HepG2 (cell line): ENCODE data around the gene CAPN10. TPM values are rescaled to one million over a fixed set of nuclear protein-coding genes. Genes with fewer than 3 reads are reported as not detected.

ENCODE experiments used
- AGO1 ChIP-seq: fragments of 200-400 bp; formaldehyde crosslinking; IDR thresholded peaks from 2 replicates; pipeline ENCODE4 v1.6.1; 2017; ENCODE audit warnings: mild to moderate bottlenecking, low read depth, low read length, moderate library complexity; ENCODE audit not compliant: poor library complexity, severe bottlenecking
- ELF4 ChIP-seq: sonication (generic); formaldehyde crosslinking; IDR thresholded peaks from 2 replicates; pipeline ENCODE4 v1.5.0; 2020; ENCODE audit warnings: missing genetic modification reagents, mild to moderate bottlenecking, moderate library complexity, borderline replicate concordance
- EP300 ChIP-seq, 3 experiments: sonication (generic) in 1 of 3; formaldehyde crosslinking in 1 of 3; IDR thresholded peaks; 2 replicates each; pipeline versions ENCODE4 v1.5.1 to v1.6.1; 2011 to 2020; ENCODE audit warnings: low read depth in 2 of 3, low read length in 2 of 3, borderline replicate concordance in 1 of 3, improper control_type of control experiment in 1 of 3, mild to moderate bottlenecking in 1 of 3, missing genetic modification reagents in 1 of 3, moderate library complexity in 1 of 3
- FOXA3 ChIP-seq: IDR thresholded peaks from 2 replicates; pipeline ENCODE4 v1.6.1; 2016; ENCODE audit warnings: missing genetic modification reagents, missing compliant biosample characterization
- HIVEP1 ChIP-seq: sonication (generic); formaldehyde crosslinking; IDR thresholded peaks from 2 replicates; pipeline ENCODE4 v1.4.0; 2020; ENCODE audit warnings: mild to moderate bottlenecking, missing genetic modification reagents
- NR2F6 ChIP-seq, 2 experiments: IDR thresholded peaks; 2 replicates each; pipeline ENCODE4 v1.6.1; 2016; ENCODE audit warnings: antibody characterized with exemption in 1 of 2, mild to moderate bottlenecking in 1 of 2
- PCBP2 ChIP-seq: fragments of 200-400 bp; formaldehyde crosslinking; optimal IDR thresholded peaks from 2 replicates; pipeline ENCODE3; 2018; ENCODE audit warnings: low read length, low read depth; ENCODE audit not compliant: poor library complexity, severe bottlenecking
- SRY ChIP-seq: sonication (generic); formaldehyde crosslinking; IDR thresholded peaks from 2 replicates; pipeline ENCODE4 v1.8.0; 2022; ENCODE audit warnings: mild to moderate bottlenecking, missing genetic modification reagents
- SUZ12 ChIP-seq: fragments of 150-350 bp; IDR thresholded peaks from 2 replicates; pipeline ENCODE4 v1.6.1; 2014; ENCODE audit warnings: low read depth, low read length
- ZFX ChIP-seq: sonication (generic); formaldehyde crosslinking; IDR thresholded peaks from 2 replicates; pipeline ENCODE4 v1.4.0; 2020; ENCODE audit warnings: mild to moderate bottlenecking, low read depth, missing genetic modification reagents, moderate library complexity
- ZNF292 ChIP-seq: sonication (generic); formaldehyde crosslinking; IDR thresholded peaks from 2 replicates; pipeline ENCODE4 v1.8.1; 2022; ENCODE audit warnings: mild to moderate bottlenecking, low read depth, missing genetic modification reagents, borderline replicate concordance
- ZNF33B ChIP-seq: sonication (generic); formaldehyde crosslinking; IDR thresholded peaks from 2 replicates; pipeline ENCODE4 v1.5.1; 2020; ENCODE audit warnings: mild to moderate bottlenecking, missing genetic modification reagents
- ZNF501 ChIP-seq: sonication (generic); formaldehyde crosslinking; IDR thresholded peaks from 2 replicates; pipeline ENCODE4 v1.5.1; 2020; ENCODE audit warnings: mild to moderate bottlenecking, moderate library complexity, missing genetic modification reagents
- ZNF543 ChIP-seq: sonication (generic); formaldehyde crosslinking; IDR thresholded peaks from 2 replicates; pipeline ENCODE4 v1.4.0; 2020; ENCODE audit warnings: mild to moderate bottlenecking, missing genetic modification reagents
- polyA plus RNA-seq, 8 experiments: library from polyadenylated mRNA; depleted of rRNA in 3 of 8; stranded (reverse) in 7 of 8; unstranded in 1 of 8; fragments of >200 nt; fragmentation: Illumina TruSeq in 4 of 8; extraction: Trizol in 4 of 8; gene quantifications; 2 replicates each; pipeline versions ENCODE4 v1.2.1 to v1.2.3, GENCODE V29; 2011 to 2016; ENCODE audit warnings: low read depth in 4 of 8, missing spikeins in 1 of 8, mixed read lengths in 1 of 8; ENCODE audit not compliant: insufficient read depth in 1 of 8
- total RNA-seq, 5 experiments: library from RNA; depleted of rRNA; stranded (reverse); fragments of >200 nt; fragmentation: Illumina TruSeq; extraction: Trizol; gene quantifications; 2 replicates each; pipeline ENCODE4 v1.2.3, GENCODE V29; 2016; ENCODE audit warnings: low read depth in 1 of 5
- TF ChIP-seq, protein P1 (sequence below): sonication (generic); formaldehyde crosslinking; IDR thresholded peaks from 2 replicates; pipeline ENCODE4 v1.4.0; 2020; ENCODE audit warnings: missing genetic modification reagents, borderline replicate concordance
- TF ChIP-seq, protein P2 (sequence below): sonication (generic); formaldehyde crosslinking; IDR thresholded peaks from 2 replicates; pipeline ENCODE4 v1.4.0; 2020; ENCODE audit warnings: low read depth, mild to moderate bottlenecking, missing genetic modification reagents
- TF ChIP-seq, protein P3 (sequence below): sonication (generic); formaldehyde crosslinking; IDR thresholded peaks from 2 replicates; pipeline ENCODE4 v1.5.1; 2020; ENCODE audit warnings: missing genetic modification reagents, mild to moderate bottlenecking, borderline replicate concordance
- TF ChIP-seq, protein P4 (sequence below): sonication (generic); formaldehyde crosslinking; IDR thresholded peaks from 2 replicates; pipeline ENCODE4 v1.4.0; 2020; ENCODE audit warnings: missing genetic modification reagents
- TF ChIP-seq, protein P5 (sequence below): sonication (generic); formaldehyde crosslinking; IDR thresholded peaks from 2 replicates; pipeline ENCODE4 v1.8.1; 2023; ENCODE audit warnings: missing genetic modification reagents, mild to moderate bottlenecking, borderline replicate concordance
- TF ChIP-seq, protein P6 (sequence below): sonication (generic); formaldehyde crosslinking; IDR thresholded peaks from 2 replicates; pipeline ENCODE4 v1.9.0; 2022; ENCODE audit warnings: missing genetic modification reagents, mild to moderate bottlenecking, borderline replicate concordance

CAPN10 gene
- total and polyA plus RNA-seq, 2 of the 13 experiments (the other 11 are each of a cell fraction or from before 2014, with no cell fraction given), result 27.6 to 32.4 TPM

DNA sequence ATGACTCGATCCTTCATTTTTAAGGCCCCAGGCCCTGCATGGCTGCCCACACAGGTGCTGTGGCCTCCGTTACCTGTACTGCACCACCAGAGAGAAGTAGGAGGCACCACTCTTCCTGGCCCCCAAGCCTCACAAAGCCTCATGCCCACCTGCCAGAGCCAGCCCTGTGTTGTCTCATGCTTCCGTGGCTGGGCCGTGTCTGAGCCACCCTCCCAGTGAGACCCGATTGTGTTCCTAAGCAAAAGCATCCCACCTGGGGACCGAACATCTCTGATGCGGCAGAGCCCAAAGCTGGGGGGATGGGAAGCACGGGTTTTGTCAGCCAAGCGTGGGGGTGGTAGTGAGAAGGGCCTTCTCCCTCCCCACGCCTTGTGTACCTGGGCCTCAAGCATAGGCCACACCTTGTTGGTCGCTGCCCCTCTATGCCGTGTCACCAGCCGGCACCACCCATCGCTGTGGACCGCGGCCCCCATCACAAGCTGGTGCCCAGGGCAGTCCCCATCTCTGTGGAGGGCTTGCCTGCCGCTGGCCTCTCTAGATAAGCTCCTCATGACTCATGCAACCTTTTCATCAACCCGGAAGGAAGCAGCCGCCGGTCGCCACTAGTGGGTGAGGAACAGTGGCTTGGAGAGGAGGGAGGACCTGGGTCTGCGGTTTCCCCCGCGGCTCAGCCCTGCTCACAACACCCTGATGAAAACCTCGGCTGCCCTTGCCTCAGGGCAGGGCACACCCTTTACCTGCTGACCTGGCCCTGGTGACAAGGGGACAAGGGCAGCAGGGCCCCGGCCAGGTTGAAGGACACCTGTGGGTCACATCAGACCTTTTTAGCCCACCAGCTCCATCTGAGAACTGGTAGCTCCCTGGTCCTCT is 21.0 kb upstream of the CAPN10 start (continued):
- TF ChIP-seq, protein P1, sequence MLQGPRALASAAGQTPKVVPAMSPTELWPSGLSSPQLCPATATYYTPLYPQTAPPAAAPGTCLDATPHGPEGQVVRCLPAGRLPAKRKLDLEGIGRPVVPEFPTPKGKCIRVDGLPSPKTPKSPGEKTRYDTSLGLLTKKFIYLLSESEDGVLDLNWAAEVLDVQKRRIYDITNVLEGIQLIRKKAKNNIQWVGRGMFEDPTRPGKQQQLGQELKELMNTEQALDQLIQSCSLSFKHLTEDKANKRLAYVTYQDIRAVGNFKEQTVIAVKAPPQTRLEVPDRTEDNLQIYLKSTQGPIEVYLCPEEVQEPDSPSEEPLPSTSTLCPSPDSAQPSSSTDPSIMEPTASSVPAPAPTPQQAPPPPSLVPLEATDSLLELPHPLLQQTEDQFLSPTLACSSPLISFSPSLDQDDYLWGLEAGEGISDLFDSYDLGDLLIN (CRISPR knock-in tag), result no peak
- TF ChIP-seq NR2F6 (IDR thresholded peaks at IDR 0.05), result no peak; the same call in 1 of the 2 replicates
- TF ChIP-seq NR2F6 (CRISPR knock-in tag; IDR thresholded peaks at IDR 0.05), result peak; percentile 69; the same call in 1 of the 2 replicates
- TF ChIP-seq ZNF543 (CRISPR knock-in tag), result peak; percentile 79
- peak; percentile 75 for TF ChIP-seq ZNF501 (CRISPR knock-in tag)
- TF ChIP-seq, protein P2, sequence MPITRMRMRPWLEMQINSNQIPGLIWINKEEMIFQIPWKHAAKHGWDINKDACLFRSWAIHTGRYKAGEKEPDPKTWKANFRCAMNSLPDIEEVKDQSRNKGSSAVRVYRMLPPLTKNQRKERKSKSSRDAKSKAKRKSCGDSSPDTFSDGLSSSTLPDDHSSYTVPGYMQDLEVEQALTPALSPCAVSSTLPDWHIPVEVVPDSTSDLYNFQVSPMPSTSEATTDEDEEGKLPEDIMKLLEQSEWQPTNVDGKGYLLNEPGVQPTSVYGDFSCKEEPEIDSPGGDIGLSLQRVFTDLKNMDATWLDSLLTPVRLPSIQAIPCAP (CRISPR knock-in tag), result no peak
- peak; percentile 78 for TF ChIP-seq ZFX (CRISPR knock-in tag)
- TF ChIP-seq HIVEP1 (CRISPR knock-in tag), result peak; percentile 30; the same call in 1 of the 2 replicates
- TF ChIP-seq PCBP2, result no peak
- 0 out of 2 replicates have a peak, but pooled peaks have one; percentile 20 for TF ChIP-seq SRY (CRISPR knock-in tag)
- TF ChIP-seq AGO1, result peak; percentile 92
- TF ChIP-seq, protein P3, sequence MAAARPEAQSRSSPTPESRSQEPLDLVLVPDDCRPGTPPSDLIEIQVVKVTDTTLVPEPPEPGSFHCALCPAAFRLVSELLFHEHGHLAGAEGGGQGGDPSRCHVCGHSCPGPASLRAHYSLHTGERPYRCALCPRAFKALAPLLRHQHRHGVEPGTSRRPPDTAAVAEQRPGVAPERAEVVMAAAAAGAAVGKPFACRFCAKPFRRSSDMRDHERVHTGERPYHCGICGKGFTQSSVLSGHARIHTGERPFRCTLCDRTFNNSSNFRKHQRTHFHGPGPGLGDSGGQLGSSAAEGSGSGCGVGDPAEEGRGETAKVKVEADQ (CRISPR knock-in tag), result no peak
- TF ChIP-seq ZNF292 (CRISPR knock-in tag), result 0 out of 2 replicates have a peak, but pooled peaks have one; percentile 26
- peak; percentile 37 for TF ChIP-seq FOXA3 (CRISPR knock-in tag)
- TF ChIP-seq EP300 (IDR thresholded peaks at IDR 0.05; ENCODE audit: low read depth in 2 of 2, low read length in 2 of 2), result 0 out of 4 replicates have a peak, but pooled peaks of 1 of the 2 experiments have one; percentile 12
- peak; percentile 26; the same call in 1 of the 2 replicates for TF ChIP-seq EP300 (CRISPR knock-in tag; IDR thresholded peaks at IDR 0.05; ENCODE audit: borderline replicate concordance)
- no peak for TF ChIP-seq SUZ12
- no peak; the same call in none of the 2 replicates for TF ChIP-seq ZNF33B (CRISPR knock-in tag)
- peak; percentile 83; the same call in 1 of the 2 replicates for TF ChIP-seq ELF4 (CRISPR knock-in tag)
- TF ChIP-seq, protein P4, sequence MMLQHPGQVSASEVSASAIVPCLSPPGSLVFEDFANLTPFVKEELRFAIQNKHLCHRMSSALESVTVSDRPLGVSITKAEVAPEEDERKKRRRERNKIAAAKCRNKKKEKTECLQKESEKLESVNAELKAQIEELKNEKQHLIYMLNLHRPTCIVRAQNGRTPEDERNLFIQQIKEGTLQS (CRISPR knock-in tag), result peak; percentile 92
- TF ChIP-seq, protein P5, sequence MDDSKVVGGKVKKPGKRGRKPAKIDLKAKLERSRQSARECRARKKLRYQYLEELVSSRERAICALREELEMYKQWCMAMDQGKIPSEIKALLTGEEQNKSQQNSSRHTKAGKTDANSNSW, result no peak
- TF ChIP-seq, protein P6, sequence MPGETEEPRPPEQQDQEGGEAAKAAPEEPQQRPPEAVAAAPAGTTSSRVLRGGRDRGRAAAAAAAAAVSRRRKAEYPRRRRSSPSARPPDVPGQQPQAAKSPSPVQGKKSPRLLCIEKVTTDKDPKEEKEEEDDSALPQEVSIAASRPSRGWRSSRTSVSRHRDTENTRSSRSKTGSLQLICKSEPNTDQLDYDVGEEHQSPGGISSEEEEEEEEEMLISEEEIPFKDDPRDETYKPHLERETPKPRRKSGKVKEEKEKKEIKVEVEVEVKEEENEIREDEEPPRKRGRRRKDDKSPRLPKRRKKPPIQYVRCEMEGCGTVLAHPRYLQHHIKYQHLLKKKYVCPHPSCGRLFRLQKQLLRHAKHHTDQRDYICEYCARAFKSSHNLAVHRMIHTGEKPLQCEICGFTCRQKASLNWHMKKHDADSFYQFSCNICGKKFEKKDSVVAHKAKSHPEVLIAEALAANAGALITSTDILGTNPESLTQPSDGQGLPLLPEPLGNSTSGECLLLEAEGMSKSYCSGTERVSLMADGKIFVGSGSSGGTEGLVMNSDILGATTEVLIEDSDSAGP (CRISPR knock-in tag), result peak; percentile 78; the same call in 1 of the 2 replicates
